HG03066 (cell line): ENCODE results near the gene FBXL3.
"Not testable (repeated sequence)": the region's sequence is repeated elsewhere in the genome, so short reads cannot be mapped to it uniquely, and the experiment has no call there.

Experiments used
- ATAC-seq: cut with Tn5 transposase; IDR thresholded peaks from one replicate; pipeline ENCODE4 v1.9.1; 2021; ENCODE audit warnings: low read depth; ENCODE audit not compliant: unreplicated experiment

Gene FBXL3

DNA sequence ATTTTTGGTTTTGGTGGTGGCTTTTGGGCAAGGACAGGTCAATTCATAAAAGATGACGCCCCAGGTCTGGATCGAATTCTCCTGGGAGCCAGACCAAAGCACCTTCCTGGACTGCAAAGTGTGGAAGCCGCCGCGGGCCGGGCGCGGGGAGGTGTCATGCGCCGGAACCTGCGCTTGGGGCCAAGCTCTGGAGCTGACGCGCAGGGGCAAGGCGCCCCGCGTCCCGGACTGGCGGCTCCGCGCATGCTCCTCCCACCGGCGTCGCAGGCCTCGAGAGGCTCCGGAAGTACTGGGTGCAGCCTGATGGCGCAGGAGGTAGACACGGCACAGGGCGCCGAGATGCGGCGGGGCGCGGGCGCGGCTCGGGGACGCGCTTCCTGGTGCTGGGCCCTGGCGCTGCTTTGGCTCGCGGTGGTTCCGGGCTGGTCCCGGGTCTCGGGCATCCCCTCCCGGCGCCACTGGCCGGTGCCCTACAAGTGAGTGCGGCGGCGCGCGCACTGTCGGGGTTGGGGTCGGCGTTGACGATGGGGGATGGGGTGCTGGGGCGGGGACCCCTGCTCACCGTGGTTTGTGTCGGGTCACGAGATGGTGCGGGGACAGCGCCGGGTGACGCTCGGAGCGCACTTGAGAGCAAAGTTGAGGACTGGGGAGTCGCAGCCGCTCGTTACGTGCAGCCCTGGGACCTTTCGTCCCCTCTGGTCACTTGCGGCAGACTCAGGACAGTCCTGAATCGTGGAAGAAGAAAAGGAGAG is 35.0 kb downstream of the FBXL3 start, which contains the start of gene CLN5:
Gene CLN5 (plus strand): TSS at position 286 of the 752 bp plus-strand sequence. CDS start 18 bp downstream, at position 304.
- peak; percentile 93 for ATAC-seq

DNA sequence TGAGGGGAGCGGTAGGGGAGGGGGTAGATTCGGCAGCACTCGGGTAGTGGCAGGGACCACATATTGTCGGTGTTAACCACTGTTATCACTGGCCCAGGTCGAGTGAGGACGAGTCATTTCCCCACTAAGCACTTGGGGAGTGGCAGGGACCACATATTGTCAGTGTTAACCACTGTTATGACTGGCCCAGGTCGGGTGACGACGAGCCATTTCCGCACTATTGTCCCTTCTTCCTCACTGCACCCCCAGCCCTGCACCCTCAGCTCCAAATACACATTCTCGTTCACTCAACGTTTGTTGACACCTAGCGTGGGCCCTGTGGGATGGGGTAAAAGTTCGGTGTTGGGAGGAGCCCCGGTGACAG is 35.5 kb downstream of the FBXL3 start:
- ATAC-seq, result peak; percentile 41

DNA sequence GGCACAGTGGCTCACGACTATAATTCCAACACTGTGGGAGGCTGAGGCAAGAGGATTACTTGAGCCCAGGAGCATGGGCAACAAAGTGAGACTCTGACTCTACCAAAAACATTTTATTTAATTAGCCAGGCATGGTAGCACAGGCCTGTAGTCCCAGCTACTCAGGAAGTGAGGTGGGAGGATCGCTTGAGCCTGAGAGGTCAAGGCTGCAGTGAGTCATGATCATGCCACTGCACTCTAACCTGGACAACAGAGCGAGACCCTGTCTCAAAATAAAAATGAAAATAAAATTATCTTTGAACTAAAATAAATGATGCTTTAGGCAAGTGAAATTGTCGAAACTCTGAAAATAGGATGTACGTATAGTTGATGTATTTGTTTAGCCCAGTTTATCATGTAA is 43.3 kb downstream of the FBXL3 start:
- no peak for ATAC-seq

DNA sequence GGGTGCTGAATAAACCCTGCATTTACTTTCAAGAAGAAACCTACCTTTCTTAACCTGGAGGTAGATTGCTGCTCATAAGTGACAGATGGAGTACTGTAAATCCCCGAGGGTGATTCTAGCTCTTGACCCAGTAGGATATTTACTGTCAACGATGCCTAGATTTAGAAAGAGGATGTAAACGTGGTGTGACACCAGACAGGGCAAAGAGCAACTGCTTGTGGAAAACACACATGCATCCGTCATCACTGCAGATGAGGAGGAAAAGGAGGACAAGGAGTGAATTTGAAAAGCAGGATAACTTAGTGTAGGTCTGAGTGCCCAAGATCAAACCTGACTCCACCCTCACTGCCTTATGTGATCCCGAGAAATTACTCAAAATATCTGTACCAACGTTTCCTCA is 44.9 kb downstream of the FBXL3 start:
- no peak for ATAC-seq

DNA sequence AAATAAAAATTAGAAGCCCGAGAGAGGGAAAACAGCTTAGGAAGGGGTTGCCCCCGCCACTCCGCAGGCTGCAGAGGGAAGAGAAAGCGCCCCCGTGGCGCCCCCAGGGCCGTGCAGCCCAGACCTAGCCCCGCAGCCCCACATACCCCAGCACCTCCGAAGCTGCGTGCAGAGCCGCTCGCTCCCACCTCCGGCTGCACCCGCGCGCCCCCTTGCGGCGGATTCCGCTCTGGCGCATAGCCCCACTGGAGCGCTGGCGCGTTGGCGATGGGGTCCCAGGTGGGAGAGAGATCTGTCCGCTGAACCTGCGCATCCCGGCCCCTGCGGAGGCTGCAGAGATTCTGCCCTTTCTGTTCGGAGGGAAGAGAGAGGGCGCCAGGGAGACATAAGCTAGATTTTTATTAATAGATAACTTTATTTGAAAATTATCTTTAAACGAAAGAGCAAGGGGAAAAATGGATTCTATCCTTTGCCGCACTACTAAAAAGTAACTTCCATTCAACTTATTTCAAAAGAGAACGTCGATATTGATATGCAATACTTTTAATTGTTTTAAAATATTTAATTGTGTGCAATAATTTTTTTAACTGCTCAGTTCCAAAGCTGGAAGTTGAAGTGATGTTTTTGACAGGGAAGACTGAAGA is 46.8 kb downstream of the FBXL3 start:
- peak; percentile 99 for ATAC-seq

DNA sequence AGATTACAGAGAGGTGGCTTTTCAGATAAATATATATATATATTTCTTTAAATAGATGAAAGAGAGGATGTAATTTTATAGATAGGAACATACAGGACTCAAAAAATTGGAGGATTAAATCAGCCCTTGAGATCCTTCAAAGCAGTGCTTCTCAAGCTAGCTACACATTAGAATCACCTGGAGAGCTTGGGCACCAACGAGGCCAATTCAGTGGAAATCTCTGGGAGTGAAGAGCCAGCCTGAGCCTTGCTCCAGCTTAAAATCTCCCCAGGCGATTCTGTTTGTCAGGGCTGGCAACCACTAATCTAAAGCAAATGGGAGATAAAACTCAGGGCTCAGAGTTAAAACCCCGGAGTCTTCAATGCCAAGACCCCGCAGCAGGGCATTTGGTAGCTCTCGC is 50.0 kb downstream of the FBXL3 start:
- ATAC-seq, result no peak

DNA sequence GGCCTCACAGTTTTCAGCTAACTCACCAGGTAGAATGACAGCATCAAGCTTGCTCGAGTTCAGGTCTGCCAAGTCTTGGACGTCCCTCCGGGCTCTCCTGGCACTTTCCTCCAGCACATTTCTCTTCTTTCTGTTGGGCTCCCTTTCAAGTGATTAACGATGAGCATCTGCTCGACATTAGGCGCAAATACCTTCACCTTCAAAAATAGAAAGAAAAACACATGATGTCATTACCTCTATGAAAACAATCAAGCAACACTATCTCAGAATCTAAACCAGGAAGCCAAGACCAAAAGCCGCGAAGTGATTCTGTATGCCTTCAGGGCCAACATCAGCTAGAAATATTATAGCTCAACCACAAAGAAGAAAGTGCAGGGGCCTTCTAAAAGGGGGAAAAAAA is 50.5 kb downstream of the FBXL3 start:
- ATAC-seq, result no peak

DNA sequence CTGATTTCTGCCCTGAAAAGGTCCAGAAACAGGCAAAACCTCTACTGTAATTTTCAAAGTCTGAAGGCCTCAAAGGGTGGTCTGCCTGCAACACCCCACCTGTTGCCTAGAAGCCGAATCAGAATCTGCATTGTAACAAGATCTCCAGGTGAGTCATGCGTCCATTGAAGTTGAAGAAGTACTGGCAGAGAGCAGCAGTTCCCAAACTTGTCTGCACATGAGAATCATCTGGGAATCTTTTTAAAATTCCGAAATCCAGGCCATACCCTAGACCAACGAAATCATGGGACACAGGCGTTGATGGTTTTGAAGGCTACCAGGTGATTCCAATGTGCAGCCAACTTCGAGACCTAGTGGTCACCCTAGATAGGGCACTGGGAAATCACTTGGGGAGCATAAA is 51.1 kb downstream of the FBXL3 start:
- ATAC-seq, result no peak

DNA sequence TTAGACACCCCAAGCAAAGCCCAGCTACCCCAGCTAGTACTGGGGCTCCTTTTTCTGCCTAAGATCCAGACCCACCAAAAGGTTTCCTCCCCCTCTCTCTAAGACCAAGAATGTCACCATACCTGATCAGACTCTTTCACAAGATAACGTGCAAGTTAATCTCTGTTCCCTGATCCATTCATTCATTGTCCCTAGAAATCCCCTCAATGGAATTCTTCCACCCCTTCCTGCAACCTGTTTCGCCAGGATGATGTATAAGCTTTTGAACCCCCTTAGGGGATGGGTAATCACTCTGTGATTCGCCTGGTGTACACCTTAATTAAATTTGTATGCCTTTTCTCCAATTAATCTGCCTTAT is 52.4 kb downstream of the FBXL3 start:
- ATAC-seq, result no peak

DNA sequence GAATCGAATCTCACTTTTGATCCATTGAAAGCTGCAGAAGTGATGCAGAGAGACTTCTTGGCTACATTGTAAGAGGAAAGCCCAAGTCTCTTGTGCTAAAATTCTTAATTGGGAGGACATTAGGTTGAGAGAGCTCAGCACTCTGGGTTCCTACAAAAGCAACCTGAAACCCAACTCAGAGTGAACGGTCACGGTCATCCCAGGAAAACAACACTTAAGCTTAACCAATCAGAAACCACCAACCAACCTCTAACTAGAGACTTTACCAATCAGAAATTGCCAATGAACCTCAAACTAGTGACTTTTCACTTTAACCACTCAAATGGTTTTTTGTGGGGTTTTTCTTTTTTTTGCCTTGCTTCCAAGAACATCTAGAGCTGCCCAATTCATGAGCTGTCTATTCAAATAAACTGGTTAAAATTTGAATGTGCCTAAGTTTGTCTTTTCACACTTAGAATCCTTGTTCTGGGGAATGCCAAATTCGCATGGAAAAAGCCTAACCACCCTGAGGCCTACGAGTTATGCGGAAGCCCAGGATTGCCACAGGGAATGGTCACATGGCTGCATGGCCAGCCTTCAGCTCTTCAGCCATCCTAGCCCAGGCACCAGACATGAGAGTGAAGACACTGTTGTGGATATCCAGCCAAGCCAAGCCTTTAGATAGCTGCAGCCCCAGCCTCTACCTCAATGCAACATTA is 52.9 kb downstream of the FBXL3 start:
- no peak for ATAC-seq

DNA sequence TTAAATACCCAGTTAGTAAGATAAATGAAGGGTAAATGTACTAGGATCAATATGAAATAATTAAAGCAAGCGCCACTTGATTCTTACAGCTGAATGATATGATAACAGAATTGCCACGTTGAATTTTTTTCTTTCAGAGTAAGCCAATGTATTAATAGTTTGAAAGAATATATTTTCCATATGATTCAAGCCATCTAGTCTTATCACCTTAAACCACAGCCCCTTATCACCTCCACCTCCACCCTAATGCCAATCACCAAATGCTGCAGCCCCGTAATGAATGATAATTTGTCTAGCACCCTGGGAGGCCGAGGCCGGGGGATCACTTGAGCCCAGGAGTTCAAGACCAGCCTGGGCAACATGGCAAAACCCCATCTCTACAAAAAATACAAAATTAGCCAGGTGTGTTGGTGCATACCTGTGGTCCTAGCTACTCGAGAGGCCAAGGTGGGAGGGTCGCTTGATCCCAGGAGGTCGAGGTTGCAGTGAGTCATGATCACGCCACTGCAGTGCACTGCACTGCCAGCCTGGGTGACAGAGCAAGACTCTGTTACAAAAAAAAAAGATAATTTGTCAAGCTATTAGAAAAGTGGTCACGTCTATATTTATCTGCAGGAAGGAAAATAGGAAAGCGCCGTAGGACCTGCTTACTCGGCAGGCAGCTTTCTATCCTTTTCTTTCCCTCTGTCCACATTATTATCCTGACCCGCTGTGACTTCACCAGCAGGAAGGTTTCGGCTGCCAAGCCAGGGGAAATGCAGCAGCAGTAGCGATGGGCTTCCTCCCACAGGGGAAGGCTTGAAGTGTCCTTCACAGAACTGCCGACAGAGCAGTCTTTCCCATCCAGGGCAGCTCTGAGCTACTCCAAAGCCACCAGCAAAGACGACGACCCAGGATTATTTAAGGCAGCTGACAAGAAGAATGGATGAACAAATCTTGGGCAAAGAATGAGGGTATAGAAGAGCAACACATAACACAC is 54.8 kb downstream of the FBXL3 start:
- ATAC-seq, result no peak

DNA sequence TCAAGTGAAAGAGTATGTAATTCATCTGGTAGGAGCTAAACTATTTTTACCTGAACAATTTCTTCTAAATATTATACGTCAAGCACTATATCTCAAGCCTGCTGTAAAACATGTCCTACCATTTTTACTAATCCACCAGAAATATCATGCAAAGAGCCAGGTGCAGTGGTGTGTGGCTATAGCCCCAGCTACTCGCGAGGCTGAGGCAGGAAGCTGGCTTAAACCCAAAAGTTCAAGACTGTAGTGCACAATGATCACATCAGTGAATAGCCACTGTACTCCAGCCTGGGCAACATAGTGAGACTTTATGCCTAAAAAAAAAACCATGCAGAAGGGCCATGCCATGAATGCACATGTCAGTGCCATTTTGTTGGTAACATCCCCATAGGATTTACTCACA is 55.7 kb downstream of the FBXL3 start:
- no peak for ATAC-seq

DNA sequence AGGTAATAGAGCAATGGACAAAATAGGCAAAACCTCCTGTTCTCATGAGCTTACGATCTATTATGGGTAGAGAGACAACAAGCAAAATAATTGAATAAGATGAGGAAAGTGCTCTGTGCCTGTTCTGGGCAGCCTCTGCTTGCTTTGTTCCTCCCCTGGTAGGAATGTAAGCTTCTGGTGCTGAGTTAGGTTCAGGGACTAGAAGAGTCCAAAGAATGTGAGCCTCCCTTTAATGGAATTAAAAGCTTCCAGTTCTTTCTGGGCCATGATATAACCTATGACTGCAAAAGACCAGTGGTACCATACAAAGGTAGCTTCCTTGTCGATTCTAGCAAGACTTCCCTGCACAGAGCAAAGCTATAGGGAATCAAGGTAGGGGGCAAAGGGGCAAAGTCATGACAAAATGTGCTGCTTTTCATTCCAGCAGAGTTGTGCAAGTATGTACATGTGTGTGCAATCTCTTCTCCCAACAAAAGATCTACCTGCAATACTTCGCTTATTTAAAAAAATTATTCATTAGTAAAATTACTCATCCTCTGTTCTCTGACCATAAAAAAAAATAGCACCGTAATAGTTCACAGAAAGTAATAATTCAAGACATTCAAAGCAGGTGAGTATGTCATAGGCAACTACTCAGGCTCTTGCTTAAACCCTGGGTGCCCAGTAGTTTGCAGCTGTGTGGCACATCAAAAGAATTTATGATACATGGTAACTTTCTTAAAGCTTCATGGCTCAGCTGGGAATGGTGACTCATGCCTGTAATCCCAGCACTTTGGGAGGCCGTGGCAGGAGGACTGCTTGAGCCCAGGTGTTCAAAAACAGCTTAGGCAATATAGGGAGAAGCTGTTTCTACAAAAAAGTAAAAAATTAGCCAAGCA is 57.2 kb downstream of the FBXL3 start:
- ATAC-seq, result no peak

DNA sequence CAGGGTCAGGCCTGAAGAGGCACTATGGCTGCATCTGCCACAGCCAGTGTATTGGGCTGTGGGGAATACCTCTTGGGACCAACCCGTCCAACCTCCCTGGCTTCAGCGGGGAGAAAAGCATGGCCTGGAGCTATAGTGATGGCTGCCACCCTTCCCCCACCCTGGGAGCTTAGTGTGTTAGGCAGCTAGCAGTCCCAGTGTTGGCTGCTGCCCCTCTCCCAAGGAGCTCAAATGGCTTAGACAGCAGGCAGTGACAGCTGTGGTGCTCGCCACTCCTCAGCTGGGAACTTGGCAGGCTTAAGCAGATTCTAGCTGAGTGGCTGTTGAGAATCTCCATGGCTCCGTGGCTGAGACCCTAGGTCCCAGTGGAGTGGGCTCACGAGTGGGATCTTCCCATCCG is 58.9 kb downstream of the FBXL3 start:
- ATAC-seq, result no peak

DNA sequence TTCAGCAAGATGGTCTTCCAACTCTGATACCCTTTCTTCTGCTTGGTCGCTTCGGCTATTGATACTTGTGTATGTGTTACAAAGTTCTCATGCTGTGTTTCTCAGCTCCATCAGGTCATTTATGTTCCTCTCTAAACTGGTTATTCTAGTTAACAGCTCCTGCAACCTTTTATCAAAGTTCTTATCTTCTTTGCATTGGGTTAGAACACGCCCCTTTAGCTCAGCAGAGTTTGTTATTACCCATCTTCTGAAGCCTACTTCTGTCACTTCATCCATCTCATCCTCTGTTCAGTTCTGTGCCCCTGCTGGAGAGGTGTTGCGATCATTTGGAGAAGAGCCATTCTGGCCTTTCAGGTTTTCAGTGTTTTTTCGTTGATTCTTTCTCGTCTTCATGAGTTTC is 59.9 kb downstream of the FBXL3 start:
- ATAC-seq, result no peak

DNA sequence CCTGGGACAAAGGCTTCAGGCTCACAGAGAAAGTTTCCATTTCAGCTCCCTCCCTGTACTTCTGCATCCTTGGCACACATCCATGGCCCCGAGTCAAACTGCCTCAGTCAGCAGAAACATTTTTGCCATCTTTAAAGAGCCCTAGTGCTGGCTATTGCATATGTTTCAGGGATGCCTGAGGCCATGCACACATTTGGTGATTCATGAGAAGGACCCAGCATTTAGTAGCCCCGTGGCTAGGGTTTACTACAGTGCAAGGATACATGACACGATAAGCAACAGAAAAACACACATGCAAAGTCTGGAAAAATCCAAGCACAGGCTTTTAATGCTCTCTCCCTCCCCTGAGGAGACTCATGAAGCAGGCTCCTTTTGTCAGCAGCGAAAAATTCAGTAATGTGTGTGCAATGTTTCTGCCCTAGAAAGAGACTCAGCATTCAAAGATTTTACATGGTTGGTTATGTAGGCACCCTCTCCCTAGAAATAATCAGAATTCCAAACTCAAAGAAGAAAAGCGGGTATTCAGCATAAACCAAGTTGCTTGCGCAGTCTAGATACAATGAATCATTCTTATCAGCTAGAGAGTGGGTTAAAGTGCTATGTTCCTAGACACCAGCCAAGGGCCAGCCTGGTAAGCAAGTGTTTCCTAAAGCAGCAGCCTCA is 61.1 kb downstream of the FBXL3 start:
- ATAC-seq, result no peak

DNA sequence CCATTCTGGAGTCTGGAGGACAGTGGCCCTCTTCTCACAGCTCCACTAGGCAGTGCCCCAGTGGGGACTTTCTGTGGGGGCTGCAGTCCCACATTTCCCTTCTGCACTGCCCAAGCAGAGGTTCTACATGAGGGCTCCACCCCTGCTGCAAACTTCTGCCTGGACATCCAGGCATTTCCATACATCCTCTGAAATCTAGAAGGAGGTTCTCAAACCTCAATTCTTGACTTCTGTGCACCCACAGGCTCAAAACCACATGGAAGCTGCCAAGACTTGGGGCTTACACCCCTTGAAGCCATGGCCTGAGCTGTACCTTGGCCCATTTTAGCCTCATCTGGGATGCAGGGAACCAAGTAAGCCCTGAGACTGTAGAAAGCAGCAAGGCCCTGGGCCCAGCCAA is 67.2 kb downstream of the FBXL3 start:
- not testable (repeated sequence) for ATAC-seq

DNA sequence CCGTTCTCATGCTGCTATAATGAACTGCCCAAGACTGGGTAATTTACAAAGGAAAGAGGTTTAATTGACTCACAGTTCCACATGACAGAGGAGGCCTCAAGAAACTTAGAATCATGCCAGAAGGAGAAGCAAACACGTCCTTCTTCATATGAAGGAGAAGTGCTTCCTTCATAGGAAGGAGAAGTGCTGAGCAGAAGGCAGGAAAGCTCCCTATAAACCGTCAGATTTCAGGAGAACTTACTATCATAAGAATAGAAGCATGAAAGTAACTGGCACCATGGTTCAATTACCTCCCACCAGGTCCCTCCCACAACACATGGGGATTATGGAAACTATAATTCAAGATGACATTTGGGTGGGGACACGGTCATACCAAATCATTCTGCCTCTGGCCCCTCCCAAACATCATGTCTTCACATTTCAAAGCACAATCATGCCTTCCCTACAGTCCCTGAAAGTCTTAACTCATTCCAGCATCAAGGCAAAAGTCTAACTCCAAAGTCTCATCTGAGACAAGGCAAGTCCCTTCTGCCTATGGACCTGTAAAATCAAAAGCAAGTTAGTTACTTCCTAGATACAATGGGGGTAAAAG is 68.0 kb downstream of the FBXL3 start:
- ATAC-seq, result no peak

DNA sequence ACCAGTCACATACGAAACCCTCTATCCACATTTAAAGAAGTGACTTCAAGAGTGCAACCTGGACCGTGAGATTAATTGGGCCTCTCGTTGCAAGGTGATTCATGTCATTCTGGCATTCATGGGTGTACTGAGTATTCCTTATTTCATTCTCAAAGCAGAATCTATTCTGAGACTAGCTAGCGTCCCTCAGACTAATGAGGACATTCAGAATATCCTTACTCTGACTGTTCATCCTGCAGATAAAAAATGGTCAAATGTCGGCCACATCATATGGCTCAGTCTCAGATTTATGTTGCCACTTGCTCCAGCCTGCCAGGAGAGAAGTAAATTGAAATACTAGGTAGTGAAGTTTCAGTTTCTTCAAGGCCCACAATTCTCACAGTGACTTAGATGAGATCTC is 71.3 kb downstream of the FBXL3 start:
- no peak for ATAC-seq
